Cardiac fibroblast (primary cell): ENCODE measurements around the gene JSRP1.
A peak's percentile ranks its signal among the peaks of the same experiment; 100 is the strongest.
"Not testable (repeated sequence)": the region's sequence is repeated elsewhere in the genome, so short reads cannot be mapped to it uniquely, and the experiment has no call there.

Experiments used
- DNase-seq, 2 donors: peaks; one replicate each; pipeline versions ENCODE4 v3.0.0 to v3.0.0-alpha.2; 2010; ENCODE audit warnings: low read depth in 2 of 2
- H3K4me3 ChIP-seq, 2 donors: replicated peaks in 1 of 2; 1 replicate in 1 of 2; 2 replicates in 1 of 2; pipeline ENCODE4 v1.5.1; 2011; ENCODE audit warnings: low read depth in 2 of 2, low read length in 2 of 2, mild to moderate bottlenecking in 2 of 2, moderate library complexity in 1 of 2
- CTCF ChIP-seq: IDR thresholded peaks from one replicate; pipeline ENCODE4 v1.5.1; 2011; ENCODE audit warnings: low read depth, mild to moderate bottlenecking, low read length, inconsistent platforms

The JSRP1 gene

GRCh38 chr19:2288338-2288817 lies 32.2 kb upstream of the JSRP1 start:
- no peak for DNase-seq
- H3K4me3 ChIP-seq, result no peak overlapping the region
- no peak for TF ChIP-seq CTCF

GRCh38 chr19:2287585-2288337 lies 31.5 kb upstream of the JSRP1 start:
- TF ChIP-seq CTCF, result no peak
- no peak overlapping the region for H3K4me3 ChIP-seq

GRCh38 chr19:2286402-2287140 lies 30.4 kb upstream of the JSRP1 start:
- DNase-seq, result no peak
- no peak for TF ChIP-seq CTCF
- no peak overlapping the region for H3K4me3 ChIP-seq

More at GRCh38 chr19:2287585-2288337, 31.5 kb upstream of the JSRP1 start:
- no peak for DNase-seq

- no peak for DNase-seq
- no peak overlapping the region for H3K4me3 ChIP-seq
- TF ChIP-seq CTCF, result no peak
Observed at GRCh38 chr19:2283835-2284507, 27.8 kb upstream of the JSRP1 start.

GRCh38 chr19:2282862-2283237 lies 26.6 kb upstream of the JSRP1 start:
- no peak for DNase-seq
- TF ChIP-seq CTCF, result no peak
- H3K4me3 ChIP-seq, result no peak overlapping the region

GRCh38 chr19:2282062-2282861 lies 26.0 kb upstream of the JSRP1 start, which contains the start of gene PEAK3:
TSS of gene PEAK3 (minus strand) at chr19:2282175. CDS start at chr19:2280931, 1,244 bp downstream.
- H3K4me3 ChIP-seq, result peak within 1 kb of the TSS; percentile 26 to 39
- no peak for TF ChIP-seq CTCF
- DNase-seq, result peak; percentile 31 to 51

- not testable (repeated sequence) for DNase-seq
- H3K4me3 ChIP-seq, result peak overlapping the region; percentile 26 to 39
Observed at GRCh38 chr19:2281265-2282061, 25.2 kb upstream of the JSRP1 start.
